Hindlimb muscle (tissue), 1 donor: ENCODE measurements around the gene PLAC8. TPM values are rescaled to one million over a fixed set of nuclear protein-coding genes. Genes with fewer than 3 reads are reported as not detected.
A peak's percentile ranks its signal among the peaks of the same experiment; 100 is the strongest.
"Not testable (repeated sequence)": the region's sequence is repeated elsewhere in the genome, so short reads cannot be mapped to it uniquely, and the experiment has no call there.

Experiments used
- DNase-seq: peaks from one replicate; pipeline ENCODE4 v3.0.0-alpha.2; 2013
- polyA plus RNA-seq: library from polyadenylated mRNA; unstranded; fragments of 120-200 nt; gene quantifications from one replicate; pipeline ENCODE4 v1.2.1, GENCODE V29; 2013; ENCODE audit not compliant: insufficient read length

The PLAC8 gene
- polyA plus RNA-seq, 1 donor: 1.1 TPM

GRCh38 chr4:83112231-83112630 lies 2.3 kb downstream of the PLAC8 start:
- DNase-seq: no peak

- DNase-seq: not testable (repeated sequence)
These were observed 2.8 kb downstream of the PLAC8 start for GRCh38 chr4:83111751-83112141.

- DNase-seq: no peak
These were observed 3.4 kb downstream of the PLAC8 start for GRCh38 chr4:83110970-83111750.

- DNase-seq: peak; percentile 72
These were observed 4.1 kb downstream of the PLAC8 start for GRCh38 chr4:83110223-83110945.

- DNase-seq: peak; percentile 38
These were observed 4.9 kb downstream of the PLAC8 start for GRCh38 chr4:83109480-83110222.

- DNase-seq: no peak
These were observed 6.2 kb downstream of the PLAC8 start for GRCh38 chr4:83108101-83108861.

GRCh38 chr4:83107631-83108030 lies 6.9 kb downstream of the PLAC8 start:
- no peak for DNase-seq

- DNase-seq: no peak
These were observed 9.5 kb downstream of the PLAC8 start for GRCh38 chr4:83104991-83105390.

- DNase-seq: no peak
These were observed 18.1 kb downstream of the PLAC8 start for GRCh38 chr4:83096397-83096796.

GRCh38 chr4:83093060-83093640 lies 21.4 kb downstream of the PLAC8 start:
- no peak for DNase-seq

GRCh38 chr4:83089410-83090157 lies 24.9 kb downstream of the PLAC8 start:
- DNase-seq: no peak

- not testable (repeated sequence) for DNase-seq
These were observed 29.6 kb downstream of the PLAC8 start for GRCh38 chr4:83084956-83085355.

- DNase-seq: no peak
These were observed 30.5 kb downstream of the PLAC8 start for GRCh38 chr4:83083925-83084475.

GRCh38 chr4:83082777-83083176 lies 31.8 kb downstream of the PLAC8 start:
- no peak for DNase-seq

GRCh38 chr4:83080561-83080960 lies 34.0 kb downstream of the PLAC8 start:
- DNase-seq: no peak

GRCh38 chr4:83075311-83076095 lies 39.0 kb downstream of the PLAC8 start:
- DNase-seq: peak; percentile 12

GRCh38 chr4:83074783-83075182 lies 39.7 kb downstream of the PLAC8 start:
- DNase-seq: not testable (repeated sequence)

GRCh38 chr4:83074086-83074704 lies 40.3 kb downstream of the PLAC8 start:
- DNase-seq: peak; percentile 21

- no peak for DNase-seq
These were observed 43.4 kb downstream of the PLAC8 start for GRCh38 chr4:83071116-83071515.
